Central memory CD4-positive, alpha-beta T cell (primary cell): ENCODE data around the gene DAPL1.

Experiments
- DNase-seq: peaks from one replicate; pipeline ENCODE4 v3.0.0; 2022

DAPL1 gene

GRCh38 chr2:158778243-158778642, 16.9 kb upstream of the DAPL1 start:
- no peak for DNase-seq

GRCh38 chr2:158779621-158780020, 15.5 kb upstream of the DAPL1 start:
- DNase-seq, result no peak

- no peak for DNase-seq
These were observed 13.7 kb upstream of the DAPL1 start for GRCh38 chr2:158781353-158781961.

- DNase-seq, result no peak
These were observed 13.0 kb upstream of the DAPL1 start for GRCh38 chr2:158782136-158782535.

- no peak for DNase-seq
These were observed 12.5 kb upstream of the DAPL1 start for GRCh38 chr2:158782616-158783015.

GRCh38 chr2:158783923-158784322, 11.2 kb upstream of the DAPL1 start:
- DNase-seq, result no peak

- no peak for DNase-seq
These were observed 8.2 kb upstream of the DAPL1 start for GRCh38 chr2:158786897-158787296.

- no peak for DNase-seq
These were observed 6.2 kb upstream of the DAPL1 start for GRCh38 chr2:158788951-158789350.

- no peak for DNase-seq
These were observed 1.5 kb downstream of the DAPL1 start for GRCh38 chr2:158796652-158797051.

- no peak for DNase-seq
These were observed 3.0 kb downstream of the DAPL1 start for GRCh38 chr2:158797963-158798700.

GRCh38 chr2:158799181-158799580, 4.1 kb downstream of the DAPL1 start:
- DNase-seq, result no peak

- no peak for DNase-seq
These were observed 8.4 kb downstream of the DAPL1 start for GRCh38 chr2:158803506-158803905.

- DNase-seq, result no peak
These were observed 10.1 kb downstream of the DAPL1 start for GRCh38 chr2:158805255-158805654.

GRCh38 chr2:158805936-158806335, 10.8 kb downstream of the DAPL1 start:
- no peak for DNase-seq

GRCh38 chr2:158806941-158807340, 11.8 kb downstream of the DAPL1 start:
- no peak for DNase-seq

GRCh38 chr2:158808426-158808825, 13.3 kb downstream of the DAPL1 start:
- no peak for DNase-seq

- DNase-seq, result no peak
These were observed 14.7 kb downstream of the DAPL1 start for GRCh38 chr2:158809816-158810215.

- DNase-seq, result no peak
These were observed 15.8 kb downstream of the DAPL1 start for GRCh38 chr2:158810731-158811460.

GRCh38 chr2:158815166-158815565, 20.0 kb downstream of the DAPL1 start:
- DNase-seq, result no peak

GRCh38 chr2:158815658-158816057, 20.5 kb downstream of the DAPL1 start:
- DNase-seq, result no peak

- DNase-seq, result no peak
These were observed 22.5 kb downstream of the DAPL1 start for GRCh38 chr2:158817588-158817987.

GRCh38 chr2:158818511-158818910, 23.4 kb downstream of the DAPL1 start:
- DNase-seq, result no peak

GRCh38 chr2:158822193-158822592, 27.1 kb downstream of the DAPL1 start:
- no peak for DNase-seq
